ENCODE data around the gene APBB2. TPM values are rescaled to one million over a fixed set of nuclear protein-coding genes. Genes with fewer than 3 reads are reported as not detected.

Gene APBB2
- total and polyA plus RNA-seq, 10 of the 15 experiments (the other 5 are each of a cell fraction or from before 2014, with no cell fraction given): 2.7 to 24.6 (median 19.0) TPM

DNA sequence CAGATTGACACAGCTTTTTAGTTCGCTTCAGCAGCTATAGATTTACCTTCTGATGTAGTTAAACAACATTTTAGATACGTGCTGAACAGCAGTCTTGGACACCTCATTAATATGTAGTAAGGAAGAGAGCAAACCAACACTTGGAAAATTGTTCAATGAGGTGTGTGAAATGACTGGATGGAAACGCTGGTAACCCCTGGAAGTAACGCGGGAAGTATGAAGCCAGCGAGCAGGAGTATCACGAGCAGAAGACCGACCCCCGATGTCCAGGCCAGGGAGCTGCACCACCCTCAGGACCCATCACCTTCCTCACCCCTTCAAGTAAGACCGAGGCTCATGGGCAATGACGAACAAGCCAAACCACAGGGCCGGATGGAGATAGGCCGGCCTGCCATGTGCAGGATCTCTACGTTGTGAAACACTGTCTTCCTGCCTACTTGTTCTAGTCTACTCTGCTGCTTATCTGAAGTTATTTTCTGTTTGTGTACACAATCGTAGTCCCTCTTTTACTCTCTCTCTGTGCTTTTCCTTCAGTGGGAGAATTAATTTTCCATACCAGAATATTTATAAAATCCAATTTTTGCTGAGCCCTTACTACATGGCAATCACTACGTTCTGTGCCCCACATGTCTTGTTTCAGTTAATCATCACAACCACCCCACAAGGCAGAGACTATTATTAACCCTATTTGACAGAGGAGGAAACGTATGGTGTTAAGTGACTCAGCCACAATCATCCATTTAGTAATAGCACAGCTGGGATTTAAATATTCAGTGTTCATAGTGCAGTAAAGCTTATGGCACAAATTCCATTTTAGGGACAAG lies 221.7 kb downstream of the APBB2 start (continued):
- TF ChIP-seq, protein P1, sequence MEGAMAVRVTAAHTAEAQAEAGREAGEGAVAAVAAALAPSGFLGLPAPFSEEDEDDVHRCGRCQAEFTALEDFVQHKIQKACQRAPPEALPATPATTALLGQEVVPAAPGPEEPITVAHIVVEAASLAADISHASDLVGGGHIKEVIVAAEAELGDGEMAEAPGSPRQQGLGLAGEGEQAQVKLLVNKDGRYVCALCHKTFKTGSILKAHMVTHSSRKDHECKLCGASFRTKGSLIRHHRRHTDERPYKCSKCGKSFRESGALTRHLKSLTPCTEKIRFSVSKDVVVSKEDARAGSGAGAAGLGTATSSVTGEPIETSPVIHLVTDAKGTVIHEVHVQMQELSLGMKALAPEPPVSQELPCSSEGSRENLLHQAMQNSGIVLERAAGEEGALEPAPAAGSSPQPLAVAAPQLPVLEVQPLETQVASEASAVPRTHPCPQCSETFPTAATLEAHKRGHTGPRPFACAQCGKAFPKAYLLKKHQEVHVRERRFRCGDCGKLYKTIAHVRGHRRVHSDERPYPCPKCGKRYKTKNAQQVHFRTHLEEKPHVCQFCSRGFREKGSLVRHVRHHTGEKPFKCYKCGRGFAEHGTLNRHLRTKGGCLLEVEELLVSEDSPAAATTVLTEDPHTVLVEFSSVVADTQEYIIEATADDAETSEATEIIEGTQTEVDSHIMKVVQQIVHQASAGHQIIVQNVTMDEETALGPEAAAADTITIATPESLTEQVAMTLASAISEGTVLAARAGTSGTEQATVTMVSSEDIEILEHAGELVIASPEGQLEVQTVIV (IDR thresholded peaks at IDR 0.05; ENCODE audit: borderline replicate concordance, partially characterized antibody): no peak
- peak; percentile 31; the same call in 1 of the 2 replicates for TF ChIP-seq CREM (IDR thresholded peaks at IDR 0.05; ENCODE audit: low read depth)
- 0 out of 2 replicates have a peak, but pooled peaks have one; percentile 4 for TF ChIP-seq MTA3 (IDR thresholded peaks at IDR 0.05; ENCODE audit: borderline replicate concordance, low read length)
- TF ChIP-seq MYB (IDR thresholded peaks at IDR 0.05; ENCODE audit: borderline replicate concordance, low read depth, low read length): no peak
- no peak for TF ChIP-seq CHD1 (IDR thresholded peaks at IDR 0.05; ENCODE audit: low read depth, low read length)
- no peak for TF ChIP-seq ZBED1 (IDR thresholded peaks at IDR 0.05; ENCODE audit: borderline replicate concordance)
- TF ChIP-seq, protein P2, sequence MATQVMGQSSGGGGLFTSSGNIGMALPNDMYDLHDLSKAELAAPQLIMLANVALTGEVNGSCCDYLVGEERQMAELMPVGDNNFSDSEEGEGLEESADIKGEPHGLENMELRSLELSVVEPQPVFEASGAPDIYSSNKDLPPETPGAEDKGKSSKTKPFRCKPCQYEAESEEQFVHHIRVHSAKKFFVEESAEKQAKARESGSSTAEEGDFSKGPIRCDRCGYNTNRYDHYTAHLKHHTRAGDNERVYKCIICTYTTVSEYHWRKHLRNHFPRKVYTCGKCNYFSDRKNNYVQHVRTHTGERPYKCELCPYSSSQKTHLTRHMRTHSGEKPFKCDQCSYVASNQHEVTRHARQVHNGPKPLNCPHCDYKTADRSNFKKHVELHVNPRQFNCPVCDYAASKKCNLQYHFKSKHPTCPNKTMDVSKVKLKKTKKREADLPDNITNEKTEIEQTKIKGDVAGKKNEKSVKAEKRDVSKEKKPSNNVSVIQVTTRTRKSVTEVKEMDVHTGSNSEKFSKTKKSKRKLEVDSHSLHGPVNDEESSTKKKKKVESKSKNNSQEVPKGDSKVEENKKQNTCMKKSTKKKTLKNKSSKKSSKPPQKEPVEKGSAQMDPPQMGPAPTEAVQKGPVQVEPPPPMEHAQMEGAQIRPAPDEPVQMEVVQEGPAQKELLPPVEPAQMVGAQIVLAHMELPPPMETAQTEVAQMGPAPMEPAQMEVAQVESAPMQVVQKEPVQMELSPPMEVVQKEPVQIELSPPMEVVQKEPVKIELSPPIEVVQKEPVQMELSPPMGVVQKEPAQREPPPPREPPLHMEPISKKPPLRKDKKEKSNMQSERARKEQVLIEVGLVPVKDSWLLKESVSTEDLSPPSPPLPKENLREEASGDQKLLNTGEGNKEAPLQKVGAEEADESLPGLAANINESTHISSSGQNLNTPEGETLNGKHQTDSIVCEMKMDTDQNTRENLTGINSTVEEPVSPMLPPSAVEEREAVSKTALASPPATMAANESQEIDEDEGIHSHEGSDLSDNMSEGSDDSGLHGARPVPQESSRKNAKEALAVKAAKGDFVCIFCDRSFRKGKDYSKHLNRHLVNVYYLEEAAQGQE (IDR thresholded peaks at IDR 0.05; ENCODE audit: low read depth, low read length): no peak
- 0 out of 2 replicates have a peak, but pooled peaks have one; percentile 32 for TF ChIP-seq ZNF24 (IDR thresholded peaks at IDR 0.05)
- TF ChIP-seq, protein P3, sequence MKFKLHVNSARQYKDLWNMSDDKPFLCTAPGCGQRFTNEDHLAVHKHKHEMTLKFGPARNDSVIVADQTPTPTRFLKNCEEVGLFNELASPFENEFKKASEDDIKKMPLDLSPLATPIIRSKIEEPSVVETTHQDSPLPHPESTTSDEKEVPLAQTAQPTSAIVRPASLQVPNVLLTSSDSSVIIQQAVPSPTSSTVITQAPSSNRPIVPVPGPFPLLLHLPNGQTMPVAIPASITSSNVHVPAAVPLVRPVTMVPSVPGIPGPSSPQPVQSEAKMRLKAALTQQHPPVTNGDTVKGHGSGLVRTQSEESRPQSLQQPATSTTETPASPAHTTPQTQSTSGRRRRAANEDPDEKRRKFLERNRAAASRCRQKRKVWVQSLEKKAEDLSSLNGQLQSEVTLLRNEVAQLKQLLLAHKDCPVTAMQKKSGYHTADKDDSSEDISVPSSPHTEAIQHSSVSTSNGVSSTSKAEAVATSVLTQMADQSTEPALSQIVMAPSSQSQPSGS (IDR thresholded peaks at IDR 0.05; ENCODE audit: low read length): peak; percentile 38
- TF ChIP-seq, protein P4, sequence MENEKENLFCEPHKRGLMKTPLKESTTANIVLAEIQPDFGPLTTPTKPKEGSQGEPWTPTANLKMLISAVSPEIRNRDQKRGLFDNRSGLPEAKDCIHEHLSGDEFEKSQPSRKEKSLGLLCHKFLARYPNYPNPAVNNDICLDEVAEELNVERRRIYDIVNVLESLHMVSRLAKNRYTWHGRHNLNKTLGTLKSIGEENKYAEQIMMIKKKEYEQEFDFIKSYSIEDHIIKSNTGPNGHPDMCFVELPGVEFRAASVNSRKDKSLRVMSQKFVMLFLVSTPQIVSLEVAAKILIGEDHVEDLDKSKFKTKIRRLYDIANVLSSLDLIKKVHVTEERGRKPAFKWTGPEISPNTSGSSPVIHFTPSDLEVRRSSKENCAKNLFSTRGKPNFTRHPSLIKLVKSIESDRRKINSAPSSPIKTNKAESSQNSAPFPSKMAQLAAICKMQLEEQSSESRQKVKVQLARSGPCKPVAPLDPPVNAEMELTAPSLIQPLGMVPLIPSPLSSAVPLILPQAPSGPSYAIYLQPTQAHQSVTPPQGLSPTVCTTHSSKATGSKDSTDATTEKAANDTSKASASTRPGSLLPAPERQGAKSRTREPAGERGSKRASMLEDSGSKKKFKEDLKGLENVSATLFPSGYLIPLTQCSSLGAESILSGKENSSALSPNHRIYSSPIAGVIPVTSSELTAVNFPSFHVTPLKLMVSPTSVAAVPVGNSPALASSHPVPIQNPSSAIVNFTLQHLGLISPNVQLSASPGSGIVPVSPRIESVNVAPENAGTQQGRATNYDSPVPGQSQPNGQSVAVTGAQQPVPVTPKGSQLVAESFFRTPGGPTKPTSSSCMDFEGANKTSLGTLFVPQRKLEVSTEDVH (IDR thresholded peaks at IDR 0.05; ENCODE audit: low read depth, partially characterized antibody): no peak
- no peak for TF ChIP-seq RCOR1 (conservative IDR thresholded peaks at IDR 0.05; ENCODE audit: low read depth, low read length)
- no peak for TF ChIP-seq NFXL1 (IDR thresholded peaks at IDR 0.05; ENCODE audit: borderline replicate concordance)
- TF ChIP-seq LARP7 (IDR thresholded peaks at IDR 0.05): no peak
- TF ChIP-seq, protein P5, sequence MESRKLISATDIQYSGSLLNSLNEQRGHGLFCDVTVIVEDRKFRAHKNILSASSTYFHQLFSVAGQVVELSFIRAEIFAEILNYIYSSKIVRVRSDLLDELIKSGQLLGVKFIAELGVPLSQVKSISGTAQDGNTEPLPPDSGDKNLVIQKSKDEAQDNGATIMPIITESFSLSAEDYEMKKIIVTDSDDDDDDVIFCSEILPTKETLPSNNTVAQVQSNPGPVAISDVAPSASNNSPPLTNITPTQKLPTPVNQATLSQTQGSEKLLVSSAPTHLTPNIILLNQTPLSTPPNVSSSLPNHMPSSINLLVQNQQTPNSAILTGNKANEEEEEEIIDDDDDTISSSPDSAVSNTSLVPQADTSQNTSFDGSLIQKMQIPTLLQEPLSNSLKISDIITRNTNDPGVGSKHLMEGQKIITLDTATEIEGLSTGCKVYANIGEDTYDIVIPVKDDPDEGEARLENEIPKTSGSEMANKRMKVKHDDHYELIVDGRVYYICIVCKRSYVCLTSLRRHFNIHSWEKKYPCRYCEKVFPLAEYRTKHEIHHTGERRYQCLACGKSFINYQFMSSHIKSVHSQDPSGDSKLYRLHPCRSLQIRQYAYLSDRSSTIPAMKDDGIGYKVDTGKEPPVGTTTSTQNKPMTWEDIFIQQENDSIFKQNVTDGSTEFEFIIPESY (IDR thresholded peaks at IDR 0.05): no peak
- no peak for TF ChIP-seq SMC3 (IDR thresholded peaks at IDR 0.05; ENCODE audit: borderline replicate concordance, low read length)
- no peak for TF ChIP-seq ZNF274 (IDR thresholded peaks at IDR 0.05; ENCODE audit: insufficient read depth, insufficient read length)
- TF ChIP-seq KLF5 (IDR thresholded peaks at IDR 0.05; ENCODE audit: partially characterized antibody): no peak
- TF ChIP-seq ZNF622 (IDR thresholded peaks at IDR 0.05): no peak
